ENCODE data around the gene MARCHF5. TPM values are rescaled to one million over a fixed set of nuclear protein-coding genes. Genes with fewer than 3 reads are reported as not detected.

Gene MARCHF5
- total RNA-seq, 1 donor from 2014 or later = 7.6 TPM

DNA sequence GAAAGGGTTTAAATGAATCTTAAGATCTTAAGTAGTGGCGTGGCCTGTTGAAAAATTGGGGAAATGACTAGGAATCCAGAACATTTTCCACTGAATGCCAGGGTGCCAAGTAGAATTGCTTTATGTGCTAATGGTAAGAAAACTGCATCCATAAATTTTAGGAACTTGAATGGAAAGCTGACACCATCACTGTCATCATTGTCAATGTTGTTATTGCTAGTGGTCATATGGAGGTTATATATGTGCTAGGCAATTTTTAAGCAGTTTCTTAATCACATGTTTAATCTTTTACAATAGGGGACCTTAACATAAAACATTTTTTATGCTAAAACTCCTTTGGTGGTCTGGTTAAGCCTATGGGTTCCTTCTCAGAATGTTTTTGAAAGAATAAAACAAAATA lies 13.1 kb downstream of the MARCHF5 start:
- H3K4me3 ChIP-seq (ENCODE audit: low read depth, low read length) = no peak overlapping the region
- TF ChIP-seq, protein P1, sequence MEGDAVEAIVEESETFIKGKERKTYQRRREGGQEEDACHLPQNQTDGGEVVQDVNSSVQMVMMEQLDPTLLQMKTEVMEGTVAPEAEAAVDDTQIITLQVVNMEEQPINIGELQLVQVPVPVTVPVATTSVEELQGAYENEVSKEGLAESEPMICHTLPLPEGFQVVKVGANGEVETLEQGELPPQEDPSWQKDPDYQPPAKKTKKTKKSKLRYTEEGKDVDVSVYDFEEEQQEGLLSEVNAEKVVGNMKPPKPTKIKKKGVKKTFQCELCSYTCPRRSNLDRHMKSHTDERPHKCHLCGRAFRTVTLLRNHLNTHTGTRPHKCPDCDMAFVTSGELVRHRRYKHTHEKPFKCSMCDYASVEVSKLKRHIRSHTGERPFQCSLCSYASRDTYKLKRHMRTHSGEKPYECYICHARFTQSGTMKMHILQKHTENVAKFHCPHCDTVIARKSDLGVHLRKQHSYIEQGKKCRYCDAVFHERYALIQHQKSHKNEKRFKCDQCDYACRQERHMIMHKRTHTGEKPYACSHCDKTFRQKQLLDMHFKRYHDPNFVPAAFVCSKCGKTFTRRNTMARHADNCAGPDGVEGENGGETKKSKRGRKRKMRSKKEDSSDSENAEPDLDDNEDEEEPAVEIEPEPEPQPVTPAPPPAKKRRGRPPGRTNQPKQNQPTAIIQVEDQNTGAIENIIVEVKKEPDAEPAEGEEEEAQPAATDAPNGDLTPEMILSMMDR (conservative IDR thresholded peaks at IDR 0.05; ENCODE audit: low read depth, low read length) = no peak
- DNase-seq (ENCODE audit: low read depth) = no peak

DNA sequence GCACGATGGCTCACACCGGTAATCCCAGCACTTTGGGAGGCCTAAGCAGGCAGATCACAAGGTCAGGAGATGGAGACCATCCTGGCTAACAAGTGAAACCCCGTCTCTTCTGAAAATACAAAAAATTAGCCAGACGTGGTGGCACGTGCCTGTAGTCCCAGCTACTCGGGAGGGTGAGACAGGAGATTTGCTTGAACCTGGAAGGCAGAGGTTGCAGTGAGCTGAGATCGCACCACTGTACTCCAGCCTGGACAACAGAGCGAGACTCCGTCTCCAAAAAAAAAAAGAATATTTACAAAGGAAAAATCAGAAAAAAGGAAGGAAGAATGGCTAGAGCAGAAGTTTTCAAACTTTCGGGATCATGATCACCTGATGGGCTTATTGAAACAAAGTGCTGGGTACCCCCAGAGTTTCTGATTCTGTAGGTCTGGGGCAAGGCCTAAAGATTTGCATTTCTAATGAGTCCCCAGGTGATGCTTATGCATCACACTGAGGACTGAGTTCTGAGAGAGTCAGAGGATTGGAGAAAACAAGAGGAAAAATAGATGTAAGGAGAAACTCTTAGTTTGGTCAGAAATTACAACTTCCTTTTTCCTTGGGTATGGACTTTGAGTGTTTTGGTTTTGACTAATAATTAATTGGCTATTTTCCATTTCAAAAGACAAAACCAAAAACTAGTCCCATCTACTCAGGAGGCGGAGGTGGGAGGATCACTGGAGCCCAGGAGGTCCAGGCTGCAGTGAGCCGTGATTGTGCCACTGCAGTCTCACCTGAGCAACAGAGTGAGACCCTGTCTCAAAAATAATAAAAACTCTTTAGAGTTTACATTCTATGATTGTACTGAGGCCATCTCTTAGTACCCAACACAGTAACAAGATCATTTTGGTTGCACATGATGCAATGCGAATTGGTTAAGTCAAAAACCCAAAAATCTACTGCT lies 14.4 kb downstream of the MARCHF5 start:
- H3K4me3 ChIP-seq (ENCODE audit: low read depth, low read length) = no peak overlapping the region
- TF ChIP-seq, protein P1 (conservative IDR thresholded peaks at IDR 0.05; ENCODE audit: low read depth, low read length) = no peak
- no peak for DNase-seq (ENCODE audit: low read depth)

DNA sequence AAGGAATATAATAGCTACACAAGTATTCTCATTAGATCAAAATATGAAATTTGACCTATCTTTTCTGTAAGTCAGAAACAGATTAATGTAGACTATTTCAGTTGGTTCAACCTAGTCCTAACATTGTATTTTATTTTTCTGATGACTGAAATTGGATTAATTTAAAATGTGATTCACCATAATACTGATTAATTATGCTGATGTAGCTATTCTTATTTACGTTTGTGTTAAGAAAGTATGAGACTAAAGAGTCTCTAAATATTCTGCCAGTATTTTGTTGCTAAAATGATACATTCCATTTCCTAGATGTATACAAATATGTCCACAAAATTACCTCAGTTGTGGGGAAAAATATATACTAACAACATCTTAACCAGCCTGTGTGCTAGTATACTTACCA lies 18.3 kb downstream of the MARCHF5 start:
- TF ChIP-seq, protein P1 (conservative IDR thresholded peaks at IDR 0.05; ENCODE audit: low read depth, low read length) = no peak
- DNase-seq (ENCODE audit: low read depth) = no peak
- no peak overlapping the region for H3K4me3 ChIP-seq (ENCODE audit: low read depth, low read length)

DNA sequence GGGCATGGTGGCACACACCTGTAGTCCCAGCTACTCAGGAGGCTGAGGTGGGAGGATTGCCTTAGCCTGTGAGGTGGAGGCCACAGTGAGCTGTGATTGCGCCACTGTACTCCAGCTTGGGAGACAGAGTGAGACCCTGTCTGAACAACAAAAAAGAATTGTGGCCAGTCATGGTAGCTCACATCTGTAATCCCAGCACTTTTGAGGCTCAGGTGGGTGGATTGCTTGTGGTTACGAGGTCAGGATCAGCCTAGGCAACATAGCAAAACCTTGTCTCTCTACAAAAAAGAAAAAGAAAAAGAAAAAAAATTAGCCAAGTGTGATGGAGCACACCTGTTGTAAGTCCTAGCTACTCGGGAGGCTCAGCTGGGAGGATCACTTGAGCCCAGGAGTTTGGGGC lies 22.8 kb downstream of the MARCHF5 start:
- DNase-seq (ENCODE audit: low read depth) = no peak
- no peak overlapping the region for H3K4me3 ChIP-seq (ENCODE audit: low read depth, low read length)
- TF ChIP-seq, protein P1 (conservative IDR thresholded peaks at IDR 0.05; ENCODE audit: low read depth, low read length) = no peak

DNA sequence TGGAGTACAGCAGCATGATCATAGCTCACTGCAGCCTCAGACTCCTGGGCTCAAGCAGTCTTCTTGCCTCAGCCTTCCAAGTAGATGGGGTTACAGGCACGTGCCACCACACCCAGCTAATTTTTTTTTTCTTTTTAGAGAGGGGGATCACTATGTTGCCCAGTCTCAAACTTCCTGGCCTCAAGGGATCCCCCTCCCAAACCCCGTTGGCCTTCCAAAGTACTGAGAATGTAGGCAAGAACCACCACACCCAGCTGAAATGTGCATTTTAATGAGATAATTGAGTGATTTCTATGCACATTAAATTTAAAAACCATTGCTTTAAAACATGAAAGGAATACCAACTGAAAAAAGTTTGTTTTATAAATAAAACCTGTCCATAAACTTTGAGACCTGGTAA lies 25.6 kb downstream of the MARCHF5 start:
- DNase-seq (ENCODE audit: low read depth) = no peak

DNA sequence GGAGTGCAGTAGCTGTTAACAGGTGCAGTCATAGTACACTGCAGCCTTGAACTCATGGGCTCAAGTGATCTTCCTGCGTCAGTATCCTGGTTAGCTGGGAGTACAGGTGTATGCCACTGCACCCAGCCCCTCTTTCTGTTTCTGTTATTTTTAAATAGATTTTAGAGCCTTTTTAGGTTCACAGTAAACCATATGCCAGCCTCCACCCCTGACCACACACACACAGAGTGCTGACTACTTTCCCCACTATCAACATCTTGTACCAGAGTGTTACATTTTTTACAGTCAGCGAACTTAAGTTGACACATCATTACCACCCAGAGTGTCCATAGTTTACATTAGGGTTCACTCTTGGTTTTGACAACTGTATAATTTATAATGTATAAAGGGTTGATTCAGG lies 32.1 kb downstream of the MARCHF5 start:
- H3K4me3 ChIP-seq (ENCODE audit: low read depth, low read length) = no peak overlapping the region
- DNase-seq (ENCODE audit: low read depth) = no peak
- TF ChIP-seq, protein P1 (conservative IDR thresholded peaks at IDR 0.05; ENCODE audit: low read depth, low read length) = no peak

More for the DNA sequence above, 25.6 kb downstream of the MARCHF5 start:
- TF ChIP-seq, protein P1 (conservative IDR thresholded peaks at IDR 0.05; ENCODE audit: low read depth, low read length) = no peak
- H3K4me3 ChIP-seq (ENCODE audit: low read depth, low read length) = no peak overlapping the region

All from epithelial cell of proximal tubule (primary cell).